Skeletal muscle satellite cell (primary cell): ENCODE results near the gene PMVK.

ENCODE experiments used
- H3K27me3 ChIP-seq: 2 replicates; pipeline ENCODE4 v1.7.0; 2013; ENCODE audit warnings: low read length; ENCODE audit not compliant: control insufficient read depth, insufficient read depth
- H3K36me3 ChIP-seq: 2 replicates; pipeline ENCODE4 v1.7.0; 2013; ENCODE audit warnings: mild to moderate bottlenecking, control low read depth, low read length; ENCODE audit not compliant: insufficient read depth
- H3K4me1 ChIP-seq: 2 replicates; pipeline ENCODE4 v1.7.0; 2013; ENCODE audit warnings: low read length; ENCODE audit not compliant: control insufficient read depth, insufficient read depth
- H3K4me2 ChIP-seq: 2 replicates; pipeline ENCODE4 v1.7.0; 2013; ENCODE audit warnings: mild to moderate bottlenecking, low read length
- H3K4me3 ChIP-seq: 2 replicates; pipeline ENCODE4 v1.7.0; 2013; ENCODE audit warnings: low read length
- H3K9ac ChIP-seq: 2 replicates; pipeline ENCODE4 v1.7.0; 2013; ENCODE audit warnings: mild to moderate bottlenecking, low read depth, low read length, moderate library complexity
- H3K9me3 ChIP-seq: replicated peaks from 2 replicates; pipeline ENCODE4 v1.7.0; 2013; ENCODE audit warnings: mild to moderate bottlenecking, control low read depth, low read length

PMVK gene

GRCh38 chr1:154906621-154907081, 29.9 kb downstream of the PMVK start:
- Histone ChIP-seq H3K27me3 (no peaks in the 10 kb centered on the region), H3K4me3 (no peak overlapping the region), H3K9ac (no peak overlapping the region), H3K36me3 (no peaks in the 10 kb centered on the region), H3K4me1 (no peaks in the 10 kb centered on the region), H3K9me3 (no peaks in the 10 kb centered on the region), H3K4me2 (no peak overlapping the region)

- H3K36me3 ChIP-seq: no peaks in the 10 kb centered on the region
- H3K4me3 ChIP-seq: no peak overlapping the region
- H3K9ac ChIP-seq: no peak overlapping the region
- no peak overlapping the region for H3K4me2 ChIP-seq
- H3K27me3 ChIP-seq: no peaks in the 10 kb centered on the region
- no peaks in the 10 kb centered on the region for H3K9me3 ChIP-seq
- H3K4me1 ChIP-seq: no peaks in the 10 kb centered on the region
These were observed 33.5 kb downstream of the PMVK start for GRCh38 chr1:154902938-154903566.

GRCh38 chr1:154901591-154901990, 34.9 kb downstream of the PMVK start:
- no peaks in the 10 kb centered on the region for H3K9me3 ChIP-seq
- H3K4me1 ChIP-seq: no peaks in the 10 kb centered on the region
- no peak overlapping the region for H3K9ac ChIP-seq
- no peaks in the 10 kb centered on the region for H3K36me3 ChIP-seq
- no peak overlapping the region for H3K4me3 ChIP-seq
- no peak overlapping the region for H3K4me2 ChIP-seq
- peaks cover 11% of the 10 kb centered on the region for H3K27me3 ChIP-seq

GRCh38 chr1:154899041-154899440, 37.5 kb downstream of the PMVK start:
- Histone ChIP-seq H3K36me3 (no peaks in the 10 kb centered on the region), H3K4me2 (no peak overlapping the region), H3K4me1 (no peaks in the 10 kb centered on the region), H3K9me3 (no peaks in the 10 kb centered on the region), H3K27me3 (peaks cover 35% of the 10 kb centered on the region), H3K4me3 (no peak overlapping the region), H3K9ac (no peak overlapping the region)

GRCh38 chr1:154896771-154897286, 39.7 kb downstream of the PMVK start:
- Histone ChIP-seq H3K4me2 (no peak overlapping the region), H3K27me3 (peaks cover 49% of the 10 kb centered on the region), H3K4me1 (no peaks in the 10 kb centered on the region), H3K9ac (no peak overlapping the region), H3K9me3 (no peaks in the 10 kb centered on the region), H3K36me3 (no peaks in the 10 kb centered on the region), H3K4me3 (no peak overlapping the region)

- Histone ChIP-seq H3K9me3 (no peaks in the 10 kb centered on the region), H3K36me3 (no peaks in the 10 kb centered on the region), H3K27me3 (peaks cover 53% of the 10 kb centered on the region), H3K9ac (no peak overlapping the region), H3K4me2 (no peak overlapping the region), H3K4me1 (no peaks in the 10 kb centered on the region), H3K4me3 (no peak overlapping the region)
These were observed 40.7 kb downstream of the PMVK start for GRCh38 chr1:154895798-154896197.

GRCh38 chr1:154891452-154891851, 45.1 kb downstream of the PMVK start:
- no peaks in the 10 kb centered on the region for H3K36me3 ChIP-seq

GRCh38 chr1:154888757-154889156, 47.8 kb downstream of the PMVK start:
- Histone ChIP-seq H3K27me3 (peaks cover 61% of the 10 kb centered on the region), H3K36me3 (no peaks in the 10 kb centered on the region), H3K4me1 (no peaks in the 10 kb centered on the region), H3K4me3 (no peak overlapping the region), H3K9ac (no peak overlapping the region), H3K9me3 (no peaks in the 10 kb centered on the region), H3K4me2 (no peak overlapping the region)

More at GRCh38 chr1:154891452-154891851, 45.1 kb downstream of the PMVK start:
- Histone ChIP-seq H3K4me3 (no peak overlapping the region), H3K27me3 (peaks cover 66% of the 10 kb centered on the region), H3K4me1 (no peaks in the 10 kb centered on the region), H3K4me2 (no peak overlapping the region), H3K9ac (no peak overlapping the region), H3K9me3 (no peaks in the 10 kb centered on the region)

- Histone ChIP-seq H3K36me3 (no peaks in the 10 kb centered on the region), H3K9ac (no peak overlapping the region), H3K4me3 (no peak overlapping the region), H3K9me3 (no peaks in the 10 kb centered on the region), H3K4me1 (no peaks in the 10 kb centered on the region), H3K27me3 (peaks cover 52% of the 10 kb centered on the region), H3K4me2 (no peak overlapping the region)
These were observed 50.1 kb downstream of the PMVK start for GRCh38 chr1:154886281-154887015.

GRCh38 chr1:154884869-154885701, 51.4 kb downstream of the PMVK start:
- no peak overlapping the region for H3K9ac ChIP-seq
- no peaks in the 10 kb centered on the region for H3K36me3 ChIP-seq
- H3K4me3 ChIP-seq: no peak overlapping the region
- no peaks in the 10 kb centered on the region for H3K4me1 ChIP-seq
- peaks cover 62% of the 10 kb centered on the region for H3K27me3 ChIP-seq
- H3K9me3 ChIP-seq: no peaks in the 10 kb centered on the region
- no peak overlapping the region for H3K4me2 ChIP-seq
